ENCODE measurements around the gene BUD31.

GRCh38 chr7:99440195-99440594, 31.4 kb downstream of the BUD31 start:
- TF ChIP-seq, protein P1, sequence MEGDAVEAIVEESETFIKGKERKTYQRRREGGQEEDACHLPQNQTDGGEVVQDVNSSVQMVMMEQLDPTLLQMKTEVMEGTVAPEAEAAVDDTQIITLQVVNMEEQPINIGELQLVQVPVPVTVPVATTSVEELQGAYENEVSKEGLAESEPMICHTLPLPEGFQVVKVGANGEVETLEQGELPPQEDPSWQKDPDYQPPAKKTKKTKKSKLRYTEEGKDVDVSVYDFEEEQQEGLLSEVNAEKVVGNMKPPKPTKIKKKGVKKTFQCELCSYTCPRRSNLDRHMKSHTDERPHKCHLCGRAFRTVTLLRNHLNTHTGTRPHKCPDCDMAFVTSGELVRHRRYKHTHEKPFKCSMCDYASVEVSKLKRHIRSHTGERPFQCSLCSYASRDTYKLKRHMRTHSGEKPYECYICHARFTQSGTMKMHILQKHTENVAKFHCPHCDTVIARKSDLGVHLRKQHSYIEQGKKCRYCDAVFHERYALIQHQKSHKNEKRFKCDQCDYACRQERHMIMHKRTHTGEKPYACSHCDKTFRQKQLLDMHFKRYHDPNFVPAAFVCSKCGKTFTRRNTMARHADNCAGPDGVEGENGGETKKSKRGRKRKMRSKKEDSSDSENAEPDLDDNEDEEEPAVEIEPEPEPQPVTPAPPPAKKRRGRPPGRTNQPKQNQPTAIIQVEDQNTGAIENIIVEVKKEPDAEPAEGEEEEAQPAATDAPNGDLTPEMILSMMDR (IDR thresholded peaks at IDR 0.05), result no peak
- TF ChIP-seq POLR2A (IDR thresholded peaks at IDR 0.05), result no peak

All from Peyer's patch (tissue), 4 donors.